ENCODE measurements around the gene COL18A1.

The COL18A1 gene

DNA sequence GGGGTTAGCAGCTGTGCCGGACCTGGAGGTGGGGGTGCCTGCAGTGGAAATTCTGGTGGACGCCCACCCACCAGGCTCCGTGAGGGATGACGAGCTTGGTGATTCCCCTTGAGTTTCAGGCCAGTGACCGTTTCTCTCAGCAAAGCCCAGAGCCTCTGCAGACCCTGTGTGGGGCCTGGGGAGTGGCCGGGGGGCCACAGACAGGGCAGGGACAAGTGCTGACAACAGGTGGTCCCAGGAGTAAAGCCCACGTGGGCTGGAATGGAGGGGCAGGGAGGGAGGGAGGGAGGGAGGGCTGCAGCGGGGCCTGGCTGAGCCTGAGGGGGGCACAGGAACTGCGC, 52.8 kb downstream of the COL18A1 start:
- Histone ChIP-seq H3K79me1 (ENCODE audit: low read depth, low read length) (peaks cover 15% of the 10 kb centered on the region), H3K4me2 (ENCODE audit: insufficient read depth, low read length, poor library complexity, severe bottlenecking) (no peak overlapping the region), H3K9me3 (replicated peaks in 1 of 2; ENCODE audit: control insufficient read depth in 2 of 2, insufficient read depth in 1 of 2, low read depth in 1 of 2, low read length in 2 of 2) (peaks cover 16 to 17% of the 10 kb centered on the region in 2 donors), H2BK5ac (ENCODE audit: low read length) (no peak overlapping the region), H3K9ac (ENCODE audit: low read depth, low read length, poor library complexity) (peak overlapping the region; percentile 24), H3K27me3 (ENCODE audit: control insufficient read depth in 3 of 3, insufficient read depth in 3 of 3, low read depth in 1 of 3, low read length in 3 of 3) (peaks cover 0 to 21% (median 0%) of the 10 kb centered on the region in 3 experiments), H2BK15ac (ENCODE audit: low read length) (no peak overlapping the region), H3K27ac (replicated peaks; ENCODE audit: low read length) (no peak overlapping the region), H3K18ac (ENCODE audit: low read length) (peak overlapping the region; percentile 65), H2BK120ac (ENCODE audit: low read depth, low read length) (no peak overlapping the region), H3K36me3 (replicated peaks in 1 of 2; ENCODE audit: control insufficient read depth in 2 of 2, insufficient read depth in 2 of 2, low read length in 2 of 2) (peaks cover 0 to 2% of the 10 kb centered on the region in 2 donors), H2AK5ac (ENCODE audit: low read depth, low read length) (peak overlapping the region; percentile 25), H3K4me3 (ENCODE audit: low read length in 2 of 2) (no peak overlapping the region), H2BK12ac (ENCODE audit: low read length) (no peak overlapping the region), H4K8ac (ENCODE audit: low read depth, low read length) (peak overlapping the region; percentile 19), H4K91ac (ENCODE audit: low read depth, low read length, poor library complexity) (no peak overlapping the region), H3K14ac (ENCODE audit: low read length) (peak overlapping the region; percentile 47), H3K23ac (ENCODE audit: low read depth, low read length, poor library complexity) (peak overlapping the region; percentile 56), H3K4me1 (ENCODE audit: control insufficient read depth in 2 of 2, insufficient read depth in 1 of 2, low read depth in 1 of 2, low read length in 2 of 2) (peaks cover 0 to 9% of the 10 kb centered on the region in 2 donors), H2AFZ (ENCODE audit: low read length) (no peak overlapping the region), H3K4ac (ENCODE audit: low read length) (no peak overlapping the region)
- no peak for DNase-seq (ENCODE audit: low spot score)
- no CpG with 5 or more reads among the region's 9 CpGs for WGBS, 2 donors (ENCODE audit: extremely low coverage in 2 of 2, insufficient read length in 2 of 2, insufficient replicate concordance in 1 of 2)

GRCh38 chr21:45458281-45459170, 53.6 kb downstream of the COL18A1 start:
- Histone ChIP-seq H3K14ac (ENCODE audit: low read length) (peak overlapping the region; percentile 71), H2BK5ac (ENCODE audit: low read length) (no peak overlapping the region), H3K27me3 (ENCODE audit: control insufficient read depth in 3 of 3, insufficient read depth in 3 of 3, low read depth in 1 of 3, low read length in 3 of 3) (peaks cover 0 to 27% (median 0%) of the 10 kb centered on the region in 3 experiments), H3K9ac (ENCODE audit: low read depth, low read length, poor library complexity) (peak overlapping the region; percentile 21), H4K91ac (ENCODE audit: low read depth, low read length, poor library complexity) (no peak overlapping the region), H3K9me3 (replicated peaks in 1 of 2; ENCODE audit: control insufficient read depth in 2 of 2, insufficient read depth in 1 of 2, low read depth in 1 of 2, low read length in 2 of 2) (peaks cover 17% of the 10 kb centered on the region in 2 donors), H3K4me2 (ENCODE audit: insufficient read depth, low read length, poor library complexity, severe bottlenecking) (no peak overlapping the region), H2BK120ac (ENCODE audit: low read depth, low read length) (no peak overlapping the region), H2AFZ (ENCODE audit: low read length) (no peak overlapping the region), H3K36me3 (replicated peaks in 1 of 2; ENCODE audit: control insufficient read depth in 2 of 2, insufficient read depth in 2 of 2, low read length in 2 of 2) (peaks cover 0 to 2% of the 10 kb centered on the region in 2 donors), H3K4ac (ENCODE audit: low read length) (peak overlapping the region; percentile 23), H3K18ac (ENCODE audit: low read length) (peak overlapping the region; percentile 83), H3K79me1 (ENCODE audit: low read depth, low read length) (peaks cover 13% of the 10 kb centered on the region), H2BK15ac (ENCODE audit: low read length) (peak overlapping the region; percentile 43), H2AK5ac (ENCODE audit: low read depth, low read length) (peak overlapping the region; percentile 21), H3K4me1 (ENCODE audit: control insufficient read depth in 2 of 2, insufficient read depth in 1 of 2, low read depth in 1 of 2, low read length in 2 of 2) (peaks cover 0 to 8% of the 10 kb centered on the region in 2 donors), H3K27ac (replicated peaks; ENCODE audit: low read length) (no peak overlapping the region), H2BK12ac (ENCODE audit: low read length) (peak overlapping the region; percentile 22), H3K23ac (ENCODE audit: low read depth, low read length, poor library complexity) (peak overlapping the region; percentile 73), H4K8ac (ENCODE audit: low read depth, low read length) (no peak overlapping the region), H3K4me3 (ENCODE audit: low read length in 2 of 2) (no peak overlapping the region)
- no CpG with 5 or more reads among the region's 30 CpGs for WGBS, 2 donors (ENCODE audit: extremely low coverage in 2 of 2, insufficient read length in 2 of 2, insufficient replicate concordance in 1 of 2)
- no peak for DNase-seq (ENCODE audit: low spot score)

- H3K4me1 ChIP-seq (ENCODE audit: control insufficient read depth in 2 of 2, insufficient read depth in 1 of 2, low read depth in 1 of 2, low read length in 2 of 2): peaks cover 0 to 4% of the 10 kb centered on the region in 2 donors
- no peak overlapping the region for H2AFZ ChIP-seq (ENCODE audit: low read length)
- H3K4me2 ChIP-seq (ENCODE audit: insufficient read depth, low read length, poor library complexity, severe bottlenecking): no peak overlapping the region
- H3K18ac ChIP-seq (ENCODE audit: low read length): peak overlapping the region; percentile 48
- H3K9ac ChIP-seq (ENCODE audit: low read depth, low read length, poor library complexity): no peak overlapping the region
- H2BK5ac ChIP-seq (ENCODE audit: low read length): peak overlapping the region; percentile 66
- peak overlapping the region; percentile 21 for H2AK5ac ChIP-seq (ENCODE audit: low read depth, low read length)
- no peak overlapping the region for H4K8ac ChIP-seq (ENCODE audit: low read depth, low read length)
- H3K4me3 ChIP-seq (ENCODE audit: low read length in 2 of 2): no peak overlapping the region
- peaks cover 13% of the 10 kb centered on the region for H3K79me1 ChIP-seq (ENCODE audit: low read depth, low read length)
- H3K27me3 ChIP-seq (ENCODE audit: control insufficient read depth in 3 of 3, insufficient read depth in 3 of 3, low read depth in 1 of 3, low read length in 3 of 3): peaks cover 0 to 33% (median 0%) of the 10 kb centered on the region in 3 experiments
- no peak overlapping the region for H3K4ac ChIP-seq (ENCODE audit: low read length)
- no peak overlapping the region for H4K91ac ChIP-seq (ENCODE audit: low read depth, low read length, poor library complexity)
- H3K27ac ChIP-seq (replicated peaks; ENCODE audit: low read length): no peak overlapping the region
- no peak overlapping the region for H2BK120ac ChIP-seq (ENCODE audit: low read depth, low read length)
- H3K36me3 ChIP-seq (replicated peaks in 1 of 2; ENCODE audit: control insufficient read depth in 2 of 2, insufficient read depth in 2 of 2, low read length in 2 of 2): peaks cover 0 to 2% of the 10 kb centered on the region in 2 donors
- DNase-seq (ENCODE audit: low spot score): no peak
- no peak overlapping the region for H2BK12ac ChIP-seq (ENCODE audit: low read length)
- H3K14ac ChIP-seq (ENCODE audit: low read length): peak overlapping the region; percentile 56
- WGBS, 2 donors (ENCODE audit: extremely low coverage in 2 of 2, insufficient read length in 2 of 2, insufficient replicate concordance in 1 of 2): no CpG with 5 or more reads among the region's 23 CpGs
- H3K23ac ChIP-seq (ENCODE audit: low read depth, low read length, poor library complexity): no peak overlapping the region
- peak overlapping the region; percentile 43 for H2BK15ac ChIP-seq (ENCODE audit: low read length)
- peaks cover 17% of the 10 kb centered on the region in 2 donors for H3K9me3 ChIP-seq (replicated peaks in 1 of 2; ENCODE audit: control insufficient read depth in 2 of 2, insufficient read depth in 1 of 2, low read depth in 1 of 2, low read length in 2 of 2)
Observed at GRCh38 chr21:45459171-45460010, 54.4 kb downstream of the COL18A1 start.
